Measurements from ENCODE around the gene EED.

Gene EED

GRCh38 chr11:86230179-86230804 is 14.3 kb upstream of the EED start:
- H3K27me3 ChIP-seq (ENCODE audit: control insufficient read depth, low read length), result no peaks in the 10 kb centered on the region
- H3K27ac ChIP-seq (ENCODE audit: low read depth, low read length), result no peak overlapping the region
- no peaks in the 10 kb centered on the region for H3K36me3 ChIP-seq (ENCODE audit: control insufficient read depth, low read length)
- no peaks in the 10 kb centered on the region for H3K9me2 ChIP-seq (replicated peaks; ENCODE audit: control insufficient read depth, low read length)
- no peak overlapping the region for H3K4me3 ChIP-seq (ENCODE audit: low read length)
- no peaks in the 10 kb centered on the region for H4K20me1 ChIP-seq (ENCODE audit: control insufficient read depth, insufficient read depth, low read depth, low read length)
- no peaks in the 10 kb centered on the region for H3K9me3 ChIP-seq (ENCODE audit: control insufficient read depth, insufficient read depth, low read length)
- no peaks in the 10 kb centered on the region for H3K4me1 ChIP-seq (ENCODE audit: control insufficient read depth, low read length)
- no peak overlapping the region for H3K4me2 ChIP-seq (ENCODE audit: low read length)
- H3F3A ChIP-seq (ENCODE audit: control insufficient read depth, insufficient read depth), result no peaks in the 10 kb centered on the region
- no peaks in the 10 kb centered on the region for H3K79me2 ChIP-seq (ENCODE audit: control insufficient read depth, low read length)
- TF ChIP-seq CTCF (IDR thresholded peaks at IDR 0.05; ENCODE audit: low read depth, low read length, poor library complexity, severe bottlenecking), result no peak
- TF ChIP-seq EZH2phosphoT487 (IDR thresholded peaks at IDR 0.05; ENCODE audit: borderline replicate concordance, low read length), result no peak

- Histone ChIP-seq H4K20me1 (ENCODE audit: control insufficient read depth, insufficient read depth, low read depth, low read length) (no peaks in the 10 kb centered on the region), H3K9me2 (replicated peaks; ENCODE audit: control insufficient read depth, low read length) (no peaks in the 10 kb centered on the region), H3K27me3 (ENCODE audit: control insufficient read depth, low read length) (no peaks in the 10 kb centered on the region), H3K9me3 (ENCODE audit: control insufficient read depth, insufficient read depth, low read length) (no peaks in the 10 kb centered on the region), H3K4me3 (ENCODE audit: low read length) (no peak overlapping the region), H3K4me2 (ENCODE audit: low read length) (no peak overlapping the region), H3K36me3 (ENCODE audit: control insufficient read depth, low read length) (no peaks in the 10 kb centered on the region), H3K4me1 (ENCODE audit: control insufficient read depth, low read length) (no peaks in the 10 kb centered on the region), H3K27ac (ENCODE audit: low read depth, low read length) (no peak overlapping the region), H3K79me2 (ENCODE audit: control insufficient read depth, low read length) (no peaks in the 10 kb centered on the region), H3F3A (ENCODE audit: control insufficient read depth, insufficient read depth) (no peaks in the 10 kb centered on the region)
- TF ChIP-seq EZH2phosphoT487 (IDR thresholded peaks at IDR 0.05; ENCODE audit: borderline replicate concordance, low read length) (no peak), CTCF (IDR thresholded peaks at IDR 0.05; ENCODE audit: low read depth, low read length, poor library complexity, severe bottlenecking) (no peak)
These were observed 13.6 kb upstream of the EED start for GRCh38 chr11:86230921-86231434.

- Histone ChIP-seq H3K4me3 (ENCODE audit: low read length) (no peak overlapping the region), H3K79me2 (ENCODE audit: control insufficient read depth, low read length) (no peaks in the 10 kb centered on the region), H3K4me1 (ENCODE audit: control insufficient read depth, low read length) (no peaks in the 10 kb centered on the region), H3K4me2 (ENCODE audit: low read length) (no peak overlapping the region), H3K9me3 (ENCODE audit: control insufficient read depth, insufficient read depth, low read length) (no peaks in the 10 kb centered on the region), H3K9me2 (replicated peaks; ENCODE audit: control insufficient read depth, low read length) (no peaks in the 10 kb centered on the region), H3F3A (ENCODE audit: control insufficient read depth, insufficient read depth) (no peaks in the 10 kb centered on the region), H3K27me3 (ENCODE audit: control insufficient read depth, low read length) (no peaks in the 10 kb centered on the region), H3K36me3 (ENCODE audit: control insufficient read depth, low read length) (no peaks in the 10 kb centered on the region), H4K20me1 (ENCODE audit: control insufficient read depth, insufficient read depth, low read depth, low read length) (no peaks in the 10 kb centered on the region), H3K27ac (ENCODE audit: low read depth, low read length) (no peak overlapping the region)
- TF ChIP-seq CTCF (IDR thresholded peaks at IDR 0.05; ENCODE audit: low read depth, low read length, poor library complexity, severe bottlenecking) (no peak), EZH2phosphoT487 (IDR thresholded peaks at IDR 0.05; ENCODE audit: borderline replicate concordance, low read length) (no peak)
These were observed 12.0 kb upstream of the EED start for GRCh38 chr11:86232556-86232955.

Measured in DOHH2 (cell line).